Measurements from ENCODE around the gene ARHGEF10L. TPM values are rescaled to one million over a fixed set of nuclear protein-coding genes. Genes with fewer than 3 reads are reported as not detected.

Gene ARHGEF10L
- total RNA-seq, 1 donor from 2014 or later = 53.0 TPM

GRCh38 chr1:17654519-17654918 is 115.0 kb downstream of the ARHGEF10L start:
- no peak for DNase-seq (ENCODE audit: low spot score)

DNA sequence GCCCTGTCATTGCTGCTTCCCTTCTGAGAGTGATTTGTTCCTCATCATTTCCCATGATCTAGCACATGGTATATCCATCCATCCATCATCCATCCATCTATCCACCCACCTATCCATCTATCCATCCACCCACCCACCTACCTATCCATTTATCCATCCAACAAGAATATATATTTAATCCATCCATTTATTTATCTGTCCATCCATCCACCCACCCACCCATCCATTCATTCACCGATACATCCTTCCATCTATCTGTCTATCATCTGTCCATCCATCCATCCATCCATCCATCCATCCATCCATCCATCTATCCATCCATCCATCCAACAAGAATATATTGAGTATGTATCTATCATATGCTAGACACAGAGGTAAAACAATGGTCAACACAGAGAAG is 115.7 kb downstream of the ARHGEF10L start:
- DNase-seq (ENCODE audit: low spot score) = no peak

DNA sequence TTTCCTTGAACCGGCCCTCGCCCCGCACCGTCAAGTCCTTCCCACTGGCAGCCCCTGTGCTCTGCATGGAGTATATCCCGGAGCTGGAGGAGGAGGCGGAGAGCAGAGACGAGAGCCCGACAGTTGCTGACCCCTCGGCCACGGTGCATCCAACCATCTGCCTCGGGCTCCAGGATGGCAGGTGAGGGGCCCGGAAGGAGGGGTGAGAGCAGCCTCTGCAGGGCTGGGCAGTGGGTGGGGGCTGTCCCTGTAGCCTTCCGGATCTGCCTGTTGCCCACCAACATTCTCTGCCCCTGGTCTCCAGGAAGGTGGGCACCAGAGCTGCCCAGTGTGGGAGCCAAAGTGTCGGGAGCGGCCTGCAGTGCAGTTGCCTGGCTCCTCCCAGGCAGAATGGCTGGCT is 116.4 kb downstream of the ARHGEF10L start:
- no peak for DNase-seq (ENCODE audit: low spot score)

- no peak for DNase-seq (ENCODE audit: low spot score)
Observed at GRCh38 chr1:17657436-17657835, 117.9 kb downstream of the ARHGEF10L start.

GRCh38 chr1:17658837-17659236 is 119.3 kb downstream of the ARHGEF10L start:
- DNase-seq (ENCODE audit: low spot score) = no peak

GRCh38 chr1:17661546-17662157 is 122.2 kb downstream of the ARHGEF10L start:
- DNase-seq (ENCODE audit: low spot score) = peak; percentile 33

- DNase-seq (ENCODE audit: low spot score) = no peak
Observed at GRCh38 chr1:17662296-17662695, 122.8 kb downstream of the ARHGEF10L start.

DNA sequence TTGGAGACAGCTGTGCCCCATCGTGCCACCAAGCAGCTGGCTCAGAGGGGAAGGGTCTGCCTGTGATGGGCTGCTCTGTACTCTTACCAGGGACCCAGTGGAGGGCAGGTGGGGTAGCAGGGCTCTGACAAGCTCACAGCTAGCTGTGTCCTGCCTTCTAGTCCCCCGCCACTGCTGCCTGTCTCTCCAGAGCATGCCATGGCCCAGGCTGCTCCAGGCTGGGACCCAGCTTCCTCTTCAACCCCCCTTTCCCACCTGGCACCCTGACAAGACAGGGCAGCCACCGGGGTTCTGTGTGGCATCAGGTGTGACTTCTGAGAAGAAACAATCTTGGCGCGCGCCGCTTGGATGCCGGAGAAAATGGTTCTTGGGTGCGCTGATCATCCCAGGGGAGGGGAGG is 123.3 kb downstream of the ARHGEF10L start:
- no peak for DNase-seq (ENCODE audit: low spot score)

GRCh38 chr1:17663646-17664045 is 124.1 kb downstream of the ARHGEF10L start:
- no peak for DNase-seq (ENCODE audit: low spot score)

GRCh38 chr1:17664322-17664721 is 124.8 kb downstream of the ARHGEF10L start:
- no peak for DNase-seq (ENCODE audit: low spot score)

DNA sequence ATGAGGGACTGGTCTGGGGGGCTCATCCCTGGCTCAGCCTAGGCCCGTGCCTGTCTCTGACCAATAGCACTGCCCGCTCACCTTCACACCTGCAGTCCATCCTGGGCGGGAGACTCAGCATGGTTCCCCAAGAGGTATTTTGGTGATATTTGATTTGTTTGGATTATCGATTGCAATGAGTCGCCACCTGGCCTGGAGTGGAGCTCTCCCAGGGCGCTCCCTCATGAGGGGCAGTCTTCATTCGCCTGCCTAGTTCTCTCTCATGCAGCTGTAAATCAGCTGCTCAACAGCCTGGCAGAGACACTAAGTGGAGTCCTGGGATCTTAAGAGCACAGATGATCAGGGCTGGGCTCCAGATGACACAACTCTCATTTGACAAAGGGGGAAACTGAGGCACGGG is 125.6 kb downstream of the ARHGEF10L start:
- DNase-seq (ENCODE audit: low spot score) = no peak

DNA sequence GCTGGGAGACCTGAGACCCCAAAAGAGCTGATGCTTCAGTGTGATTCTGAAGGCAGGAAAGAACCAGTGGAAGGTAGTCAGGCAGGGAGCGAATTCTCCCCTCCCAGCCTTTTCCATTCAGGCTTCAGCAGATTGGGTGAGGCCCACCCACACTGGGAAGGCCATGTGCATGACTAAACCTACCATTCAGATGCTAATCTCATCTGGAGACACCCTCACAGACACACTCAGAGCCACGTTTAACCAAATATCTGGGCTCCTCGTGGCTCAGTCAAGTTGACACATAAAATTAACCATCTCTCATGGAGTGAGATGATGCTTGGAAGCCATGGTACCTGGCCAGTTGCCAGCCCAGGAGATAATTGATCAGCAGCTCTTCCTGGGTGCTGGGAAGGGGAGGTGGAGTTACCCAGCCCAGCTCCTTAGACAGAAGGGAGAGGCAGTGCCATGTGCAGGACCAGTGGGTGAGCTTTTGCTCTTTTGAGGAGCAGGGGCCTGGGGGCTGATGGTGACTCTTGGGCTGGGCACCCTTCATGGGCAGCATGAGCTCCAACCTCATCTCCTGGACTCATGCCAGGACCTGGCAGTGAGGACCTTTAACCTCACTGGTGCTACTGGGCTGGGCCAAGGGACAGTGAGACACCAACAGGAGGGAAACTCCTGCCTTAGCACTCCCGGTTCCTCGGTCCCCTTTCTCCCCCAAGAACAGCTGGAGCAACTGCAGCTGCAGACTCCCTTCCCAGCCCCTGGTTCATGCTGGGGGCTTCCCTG is 126.6 kb downstream of the ARHGEF10L start:
- DNase-seq (ENCODE audit: low spot score) = no peak

DNA sequence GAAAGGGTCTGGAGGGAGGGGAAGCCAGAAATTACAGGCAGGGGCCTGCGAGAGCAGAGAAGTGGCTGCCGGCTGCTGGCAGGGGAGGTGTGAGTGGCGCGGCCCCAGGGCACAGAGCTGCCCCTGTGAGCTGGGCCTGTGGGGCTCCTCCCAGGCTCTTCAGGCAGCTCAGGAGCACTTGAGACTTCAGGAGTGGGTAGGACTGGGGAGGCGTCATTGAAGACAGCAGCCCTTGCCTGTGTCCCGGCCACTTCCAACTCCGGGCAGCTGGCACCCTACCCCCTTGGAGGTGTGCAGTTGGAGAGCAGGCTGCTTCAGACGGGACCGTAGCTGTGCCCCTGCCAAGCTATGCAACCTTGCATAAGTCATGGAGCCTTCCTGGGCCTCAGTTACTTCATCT is 128.1 kb downstream of the ARHGEF10L start:
- no peak for DNase-seq (ENCODE audit: low spot score)

DNA sequence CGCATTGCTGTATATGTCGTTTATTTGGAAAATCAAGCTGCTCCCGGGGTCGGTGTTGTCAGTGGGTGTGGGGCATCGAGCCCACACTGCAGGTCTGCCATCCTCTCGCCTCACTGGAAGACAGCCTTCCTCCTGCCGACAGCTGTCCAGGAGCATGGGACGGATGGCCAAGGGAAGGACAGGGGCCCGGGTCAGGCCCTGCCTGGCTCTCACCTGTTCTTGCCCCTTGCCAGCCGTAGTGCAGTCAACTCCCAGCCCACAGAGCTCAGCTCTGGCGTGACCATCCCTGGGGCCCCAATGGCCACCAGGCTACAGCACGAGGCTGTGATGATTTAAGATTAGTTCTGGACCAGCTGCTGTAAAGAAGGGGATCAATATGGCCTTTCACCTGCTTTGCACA is 128.7 kb downstream of the ARHGEF10L start:
- DNase-seq (ENCODE audit: low spot score) = no peak

DNA sequence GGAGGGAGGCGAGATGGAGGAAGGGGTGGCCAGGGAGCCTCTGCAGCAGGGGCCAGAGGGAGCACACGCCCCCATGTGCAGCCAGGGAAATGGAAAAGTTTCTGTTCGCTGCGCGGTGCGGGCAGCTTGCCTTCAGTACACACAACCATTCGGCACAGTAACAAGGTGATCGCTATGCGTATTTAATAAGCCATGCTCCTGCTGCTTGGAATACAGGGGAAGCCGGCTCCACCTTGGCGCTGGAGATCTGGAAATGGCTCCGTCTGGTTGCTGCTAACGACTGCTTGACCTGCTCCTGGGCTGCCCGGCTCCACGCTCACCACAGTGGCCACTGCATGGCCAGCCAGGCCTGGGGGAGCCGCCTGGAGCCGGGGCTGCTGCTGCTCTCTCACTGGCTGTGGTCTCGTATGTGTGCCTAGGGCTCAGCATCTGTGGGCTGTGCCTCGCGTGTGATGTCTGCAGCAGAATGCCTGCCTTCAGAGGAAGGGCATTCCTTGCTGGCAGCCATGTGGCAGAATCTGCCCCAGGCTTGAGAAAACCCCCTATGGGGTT is 129.2 kb downstream of the ARHGEF10L start:
- no peak for DNase-seq (ENCODE audit: low spot score)

- DNase-seq (ENCODE audit: low spot score) = no peak
Observed at GRCh38 chr1:17669305-17669704, 129.8 kb downstream of the ARHGEF10L start.

- no peak for DNase-seq (ENCODE audit: low spot score)
Observed at GRCh38 chr1:17669866-17670451, 130.5 kb downstream of the ARHGEF10L start.

- DNase-seq (ENCODE audit: low spot score) = no peak
Observed at GRCh38 chr1:17670587-17671313, 131.3 kb downstream of the ARHGEF10L start.

- DNase-seq (ENCODE audit: low spot score) = no peak
Observed at GRCh38 chr1:17671314-17671705, 131.8 kb downstream of the ARHGEF10L start.

DNA sequence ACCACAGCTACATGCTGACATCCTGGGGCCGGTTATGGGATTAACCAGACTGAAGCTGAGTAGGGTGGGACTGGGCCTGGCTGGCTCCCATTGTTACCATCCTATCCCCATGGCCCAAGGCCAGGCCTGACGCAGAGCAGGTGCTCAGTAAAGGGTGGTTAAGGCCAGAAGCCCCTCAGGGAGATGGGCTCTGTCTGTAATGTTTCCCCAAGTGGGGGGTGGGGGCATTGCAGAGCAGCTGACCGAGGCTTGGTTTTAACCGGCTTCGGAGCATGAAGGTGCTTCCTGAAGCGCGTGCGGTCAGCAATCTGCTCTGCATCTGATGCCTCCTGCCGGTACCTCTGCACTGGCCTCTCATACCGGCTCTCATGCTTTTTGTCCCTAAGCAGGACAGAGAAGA is 132.2 kb downstream of the ARHGEF10L start:
- no peak for DNase-seq (ENCODE audit: low spot score)

GRCh38 chr1:17672226-17672625 is 132.7 kb downstream of the ARHGEF10L start:
- DNase-seq (ENCODE audit: low spot score) = no peak

Measured in mucosa of gallbladder (tissue), 1 donor.